Suprapubic skin (tissue), 3 donors: ENCODE measurements around the gene PGRMC2.

ENCODE experiments used
- POLR2A ChIP-seq, 2 donors: fragments of 450-650 bp; IDR thresholded peaks; one replicate each; pipeline ENCODE4 v1.6.1; 2017; ENCODE audit warnings: antibody characterized with exemption in 2 of 2, mild to moderate bottlenecking in 2 of 2, moderate library complexity in 2 of 2
- TF ChIP-seq, protein P1 (sequence below), 2 donors: fragments of 200-600 bp in 1 of 2; fragments of 450-650 bp in 1 of 2; sonication (generic) in 1 of 2; IDR thresholded peaks; one replicate each; pipeline ENCODE4 v1.5.1; 2016 to 2019; ENCODE audit warnings: antibody characterized with exemption in 2 of 2, mild to moderate bottlenecking in 1 of 2, moderate library complexity in 1 of 2

DNA sequence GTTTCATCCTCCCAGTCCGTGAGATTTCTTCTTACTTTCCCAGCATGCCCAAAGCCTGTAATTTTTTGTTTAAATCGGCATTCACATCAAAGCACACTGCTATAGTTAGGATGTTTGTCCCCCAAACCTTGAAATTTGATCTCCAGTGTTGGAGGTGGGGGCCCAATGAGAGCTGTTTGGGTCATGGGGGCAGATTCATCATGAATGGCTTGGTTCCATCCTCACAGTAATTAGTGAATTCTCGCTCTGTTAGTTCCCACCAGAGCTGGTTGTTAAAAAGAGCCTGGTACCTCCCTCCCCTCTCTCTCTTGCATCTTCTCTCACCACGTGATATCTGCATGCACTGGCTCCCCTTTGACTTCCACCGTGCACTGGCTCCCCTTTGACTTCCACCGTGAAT, 40.5 kb upstream of the PGRMC2 start:
- TF ChIP-seq, protein P1, sequence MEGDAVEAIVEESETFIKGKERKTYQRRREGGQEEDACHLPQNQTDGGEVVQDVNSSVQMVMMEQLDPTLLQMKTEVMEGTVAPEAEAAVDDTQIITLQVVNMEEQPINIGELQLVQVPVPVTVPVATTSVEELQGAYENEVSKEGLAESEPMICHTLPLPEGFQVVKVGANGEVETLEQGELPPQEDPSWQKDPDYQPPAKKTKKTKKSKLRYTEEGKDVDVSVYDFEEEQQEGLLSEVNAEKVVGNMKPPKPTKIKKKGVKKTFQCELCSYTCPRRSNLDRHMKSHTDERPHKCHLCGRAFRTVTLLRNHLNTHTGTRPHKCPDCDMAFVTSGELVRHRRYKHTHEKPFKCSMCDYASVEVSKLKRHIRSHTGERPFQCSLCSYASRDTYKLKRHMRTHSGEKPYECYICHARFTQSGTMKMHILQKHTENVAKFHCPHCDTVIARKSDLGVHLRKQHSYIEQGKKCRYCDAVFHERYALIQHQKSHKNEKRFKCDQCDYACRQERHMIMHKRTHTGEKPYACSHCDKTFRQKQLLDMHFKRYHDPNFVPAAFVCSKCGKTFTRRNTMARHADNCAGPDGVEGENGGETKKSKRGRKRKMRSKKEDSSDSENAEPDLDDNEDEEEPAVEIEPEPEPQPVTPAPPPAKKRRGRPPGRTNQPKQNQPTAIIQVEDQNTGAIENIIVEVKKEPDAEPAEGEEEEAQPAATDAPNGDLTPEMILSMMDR (IDR thresholded peaks at IDR 0.05), result no peak
- TF ChIP-seq POLR2A (IDR thresholded peaks at IDR 0.05), result no peak
